IPS DF 6.9 (cell line): Measurements from ENCODE around the gene RASAL2.
A peak's percentile ranks its signal among the peaks of the same experiment; 100 is the strongest.
"Not testable (repeated sequence)": the region's sequence is repeated elsewhere in the genome, so short reads cannot be mapped to it uniquely, and the experiment has no call there.

Experiments
- DNase-seq: peaks from one replicate; pipeline ENCODE4 v3.0.0-alpha.2; 2013; ENCODE audit warnings: low read depth, low spot score
- H3K27ac ChIP-seq: one replicate; pipeline ENCODE4 v1.5.1; 2013; ENCODE audit warnings: low read length, control low read depth
- H3K27me3 ChIP-seq: 2 replicates; pipeline ENCODE4 v1.6.1; 2013; ENCODE audit warnings: mild to moderate bottlenecking, low read length; ENCODE audit not compliant: control insufficient read depth, insufficient read depth
- H3K36me3 ChIP-seq: 2 replicates; pipeline ENCODE4 v1.6.1; 2013; ENCODE audit warnings: low read length; ENCODE audit not compliant: control insufficient read depth, insufficient read depth
- H3K4me1 ChIP-seq: 2 replicates; pipeline ENCODE4 v1.6.1; 2013; ENCODE audit warnings: low read length; ENCODE audit not compliant: control insufficient read depth, insufficient read depth
- H3K4me3 ChIP-seq: 2 replicates; pipeline ENCODE4 v1.5.1; 2013; ENCODE audit warnings: mild to moderate bottlenecking, low read length
- H3K9me3 ChIP-seq: 2 replicates; pipeline ENCODE4 v1.6.1; 2013; ENCODE audit warnings: low read length, inconsistent platforms; ENCODE audit not compliant: control insufficient read depth, insufficient read depth
- WGBS: extraction: QIAGEN DNeasy Blood & Tissue Kit; methylation state at CpG from one replicate; pipeline ENCODE4 v1.1.7; 2013; ENCODE audit warnings: mixed read lengths, missing lambda C conversion rate; ENCODE audit not compliant: insufficient read length, insufficient coverage; 5-methylcytosine and 5-hydroxymethylcytosine counted together

RASAL2 gene

DNA sequence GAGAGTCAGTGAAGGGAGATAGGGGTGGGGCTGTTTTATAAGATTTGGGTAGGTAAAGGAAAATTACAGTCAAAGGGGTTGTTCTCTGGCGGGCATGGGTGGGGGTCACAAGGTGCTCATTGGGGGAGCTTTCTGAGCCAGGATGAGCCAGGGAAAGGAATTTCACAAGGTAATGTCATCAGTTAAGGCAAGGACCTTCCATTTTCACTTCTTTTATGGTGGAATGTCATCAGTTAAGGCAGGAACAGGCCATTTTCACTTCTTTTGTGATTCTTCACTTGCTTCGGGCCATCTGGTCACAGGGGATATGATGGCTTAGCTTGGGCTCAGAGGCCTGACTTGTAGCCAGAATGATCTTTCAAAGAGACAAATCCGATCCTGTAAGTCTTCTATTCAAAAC is 159.7 kb downstream of the RASAL2 start:
- not testable (repeated sequence) for H3K36me3 ChIP-seq, H3K27me3 ChIP-seq, H3K4me1 ChIP-seq, DNase-seq, H3K27ac ChIP-seq, H3K4me3 ChIP-seq, H3K9me3 ChIP-seq
- no CpG with 5 or more reads among the region's 3 CpGs for WGBS

GRCh38 chr1:178254433-178254832 is 160.5 kb downstream of the RASAL2 start:
- H3K4me3 ChIP-seq: no peak overlapping the region
- no peaks in the 10 kb centered on the region for H3K4me1 ChIP-seq
- H3K27ac ChIP-seq: no peak overlapping the region

GRCh38 chr1:178258536-178258935 is 164.6 kb downstream of the RASAL2 start:
- no peak for DNase-seq
- Histone ChIP-seq H3K4me3 (no peak overlapping the region), H3K9me3 (no peaks in the 10 kb centered on the region), H3K36me3 (no peaks in the 10 kb centered on the region), H3K27me3 (no peaks in the 10 kb centered on the region), H3K27ac (no peak overlapping the region), H3K4me1 (no peaks in the 10 kb centered on the region)
- WGBS: 100% methylated on average over 1 of the region's 3 CpGs

More at GRCh38 chr1:178254433-178254832, 160.5 kb downstream of the RASAL2 start:
- Histone ChIP-seq H3K9me3 (no peaks in the 10 kb centered on the region), H3K27me3 (no peaks in the 10 kb centered on the region), H3K36me3 (no peaks in the 10 kb centered on the region)
- no peak for DNase-seq

DNA sequence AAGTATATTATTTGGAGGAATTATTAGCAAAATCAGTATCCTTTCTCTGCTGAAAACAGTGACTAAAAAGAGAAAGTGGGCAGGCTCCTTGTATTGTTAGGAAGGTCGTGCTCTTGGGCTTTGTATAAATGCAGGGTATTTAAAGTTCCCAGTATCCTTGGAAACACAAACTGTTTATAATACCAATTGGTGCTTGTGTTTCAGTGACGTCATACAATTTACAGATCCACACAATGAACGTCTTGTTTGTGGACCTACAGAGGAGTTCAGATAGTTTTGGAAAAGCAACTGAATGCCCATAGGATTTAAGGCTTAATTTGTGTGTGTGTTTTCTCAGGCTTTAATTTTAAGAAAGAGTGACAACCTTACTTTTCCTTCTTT is 168.2 kb downstream of the RASAL2 start:
- H3K4me3 ChIP-seq: no peak overlapping the region
- DNase-seq: no peak
- H3K4me1 ChIP-seq: peaks cover 5% of the 10 kb centered on the region; the same call in 1 of the 2 replicates
- WGBS: no CpG with 5 or more reads among the region's 3 CpGs
- no peaks in the 10 kb centered on the region for H3K27me3 ChIP-seq
- no peaks in the 10 kb centered on the region for H3K9me3 ChIP-seq
- H3K36me3 ChIP-seq: no peaks in the 10 kb centered on the region
- no peak overlapping the region for H3K27ac ChIP-seq

GRCh38 chr1:178263341-178263740 is 169.4 kb downstream of the RASAL2 start:
- DNase-seq: no peak
- Histone ChIP-seq H3K27ac (no peak overlapping the region), H3K9me3 (no peaks in the 10 kb centered on the region), H3K4me3 (no peak overlapping the region), H3K27me3 (no peaks in the 10 kb centered on the region), H3K4me1 (peaks cover 5% of the 10 kb centered on the region; the same call in 1 of the 2 replicates), H3K36me3 (no peaks in the 10 kb centered on the region)
- whole genome bisulfite sequencing: no CpG with 5 or more reads among the region's 2 CpGs

DNA sequence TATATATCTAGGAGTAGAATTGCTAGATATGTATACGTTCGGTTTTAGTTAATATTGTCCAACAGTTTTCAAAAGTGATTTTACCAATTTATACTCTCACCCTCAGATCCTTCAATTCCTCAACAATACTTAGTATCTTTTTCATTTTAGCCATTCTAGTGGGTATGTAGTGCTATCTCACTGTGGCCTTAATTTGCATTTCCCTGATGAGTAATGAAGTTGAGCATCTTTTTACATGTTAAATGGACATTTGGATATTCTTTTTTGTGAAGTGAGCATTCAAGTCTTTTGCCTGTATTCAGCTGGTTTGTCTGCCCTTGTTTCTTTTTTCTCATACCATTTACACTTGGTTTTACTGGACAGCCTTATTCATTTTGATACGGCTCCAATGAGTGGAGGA is 172.2 kb downstream of the RASAL2 start:
- Histone ChIP-seq H3K36me3 (no peaks in the 10 kb centered on the region), H3K27ac (no peak overlapping the region), H3K9me3 (no peaks in the 10 kb centered on the region), H3K4me3 (no peak overlapping the region), H3K4me1 (peaks cover 8% of the 10 kb centered on the region), H3K27me3 (no peaks in the 10 kb centered on the region)
- no peak for DNase-seq
- WGBS: no CpG with 5 or more reads among the region's 3 CpGs

DNA sequence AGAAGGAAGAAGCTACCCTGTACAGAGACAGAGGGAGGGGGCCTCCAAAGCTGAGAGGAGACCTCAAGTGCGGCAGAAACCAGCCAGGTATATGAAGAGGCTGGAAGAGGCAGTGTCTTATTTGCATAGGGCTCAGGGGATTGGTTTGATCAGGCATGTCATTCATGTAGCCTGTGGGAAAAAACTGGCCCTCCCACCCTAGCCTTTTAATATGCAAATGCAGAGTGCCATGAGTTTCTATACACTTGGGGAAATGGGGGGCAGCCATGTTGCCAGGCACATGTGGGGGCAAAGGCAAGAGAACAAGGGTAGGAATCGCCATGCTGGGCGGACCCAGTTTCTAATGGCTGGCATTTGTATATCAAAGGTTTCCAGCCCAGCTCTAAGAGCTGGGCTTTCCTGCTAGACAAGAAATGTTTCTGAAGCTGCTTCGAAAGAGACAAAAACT is 172.7 kb downstream of the RASAL2 start:
- Histone ChIP-seq H3K4me1 (peaks cover 9% of the 10 kb centered on the region), H3K4me3 (no peak overlapping the region)

DNA sequence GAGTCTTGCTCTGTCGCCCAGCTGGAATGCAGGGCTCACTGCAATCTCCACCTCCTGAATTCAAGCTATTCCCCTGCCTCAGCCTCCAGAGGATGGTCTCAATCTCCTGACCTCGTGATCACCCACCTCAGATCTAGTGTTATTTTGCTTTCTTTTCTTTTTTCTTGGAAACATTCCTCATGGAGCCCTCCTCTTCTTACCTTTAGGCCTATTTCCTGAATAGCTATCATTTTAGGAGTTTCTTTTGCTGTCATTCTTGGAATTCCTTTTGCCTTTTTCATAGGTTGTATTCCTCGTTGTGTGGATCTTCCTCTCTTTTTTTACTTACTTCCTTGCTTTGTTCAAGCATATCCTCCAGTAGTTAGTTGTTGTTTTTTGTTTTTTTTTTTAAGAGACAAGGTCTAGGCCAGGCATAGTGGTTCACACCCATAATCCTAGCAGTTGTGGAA is 173.8 kb downstream of the RASAL2 start:
- H3K36me3 ChIP-seq: no peaks in the 10 kb centered on the region
- no peak overlapping the region for H3K4me3 ChIP-seq
- peak overlapping the region; percentile 67 for H3K27ac ChIP-seq
- H3K9me3 ChIP-seq: no peaks in the 10 kb centered on the region
- no peaks in the 10 kb centered on the region for H3K27me3 ChIP-seq
- H3K4me1 ChIP-seq: peaks cover 10% of the 10 kb centered on the region
- WGBS: no CpG with 5 or more reads among the region's 3 CpGs
- DNase-seq: no peak

More for the DNA sequence above, 172.7 kb downstream of the RASAL2 start:
- H3K36me3 ChIP-seq: no peaks in the 10 kb centered on the region
- no peak overlapping the region for H3K27ac ChIP-seq
- no peaks in the 10 kb centered on the region for H3K27me3 ChIP-seq
- H3K9me3 ChIP-seq: no peaks in the 10 kb centered on the region
- WGBS: no CpG with 5 or more reads among the region's 4 CpGs
- peak; percentile 91 for DNase-seq

DNA sequence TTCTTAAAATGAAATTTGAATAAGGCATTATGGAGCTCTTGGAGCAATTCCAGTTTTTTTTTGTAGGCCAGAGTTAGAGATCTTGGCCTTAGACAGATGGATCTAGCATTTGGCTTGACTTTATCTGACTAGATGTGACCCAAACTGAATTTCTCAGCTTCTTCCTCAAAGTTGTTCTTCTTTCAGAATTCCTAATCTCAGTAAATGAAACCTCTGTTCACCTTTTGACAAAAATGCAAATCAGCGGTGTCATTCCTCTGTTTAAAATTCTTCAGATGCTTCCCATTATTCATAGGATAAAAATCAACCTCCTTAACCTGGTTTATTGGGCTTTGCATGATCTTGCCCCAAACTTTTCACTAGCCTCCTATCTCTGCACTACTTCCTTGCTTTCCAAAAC is 177.6 kb downstream of the RASAL2 start:
- no peaks in the 10 kb centered on the region for H3K27me3 ChIP-seq
- H3K36me3 ChIP-seq: no peaks in the 10 kb centered on the region
- no CpG with 5 or more reads among the region's 1 CpG for WGBS
- no peak overlapping the region for H3K27ac ChIP-seq
- peaks cover 5% of the 10 kb centered on the region for H3K4me1 ChIP-seq
- DNase-seq: no peak
- no peak overlapping the region for H3K4me3 ChIP-seq
- no peaks in the 10 kb centered on the region for H3K9me3 ChIP-seq

GRCh38 chr1:178273707-178274410 is 180.0 kb downstream of the RASAL2 start:
- H3K9me3 ChIP-seq: no peaks in the 10 kb centered on the region
- no peak overlapping the region for H3K27ac ChIP-seq
- no peak for DNase-seq
- no CpG with 5 or more reads among the region's 6 CpGs for WGBS
- H3K27me3 ChIP-seq: no peaks in the 10 kb centered on the region
- H3K4me3 ChIP-seq: no peak overlapping the region
- peaks cover 5% of the 10 kb centered on the region for H3K4me1 ChIP-seq
- no peaks in the 10 kb centered on the region for H3K36me3 ChIP-seq

- Histone ChIP-seq H3K9me3 (no peaks in the 10 kb centered on the region), H3K4me1 (peaks cover 2% of the 10 kb centered on the region; the same call in 1 of the 2 replicates), H3K4me3 (no peak overlapping the region), H3K27me3 (no peaks in the 10 kb centered on the region), H3K27ac (no peak overlapping the region), H3K36me3 (no peaks in the 10 kb centered on the region)
- no CpG with 5 or more reads among the region's 2 CpGs for WGBS
- no peak for DNase-seq
These were observed 181.1 kb downstream of the RASAL2 start for GRCh38 chr1:178275049-178275448.
